Stimulated activated CD4-positive, alpha-beta T cell treated with anti-CD3 and anti-CD28 coated beads, Interleukin-12 subunit alpha, Interleukin-12 subunit beta, amount 100 ng/mL, for 4 hours (primary cell): Measurements from ENCODE around the gene AHCYL2.
A peak's percentile ranks its signal among the peaks of the same experiment; 100 is the strongest.
"Not testable (repeated sequence)": the region's sequence is repeated elsewhere in the genome, so short reads cannot be mapped to it uniquely, and the experiment has no call there.

Experiments used
- DNase-seq: peaks from one replicate; pipeline ENCODE4 v3.0.0-alpha.2; 2020

Gene AHCYL2

DNA sequence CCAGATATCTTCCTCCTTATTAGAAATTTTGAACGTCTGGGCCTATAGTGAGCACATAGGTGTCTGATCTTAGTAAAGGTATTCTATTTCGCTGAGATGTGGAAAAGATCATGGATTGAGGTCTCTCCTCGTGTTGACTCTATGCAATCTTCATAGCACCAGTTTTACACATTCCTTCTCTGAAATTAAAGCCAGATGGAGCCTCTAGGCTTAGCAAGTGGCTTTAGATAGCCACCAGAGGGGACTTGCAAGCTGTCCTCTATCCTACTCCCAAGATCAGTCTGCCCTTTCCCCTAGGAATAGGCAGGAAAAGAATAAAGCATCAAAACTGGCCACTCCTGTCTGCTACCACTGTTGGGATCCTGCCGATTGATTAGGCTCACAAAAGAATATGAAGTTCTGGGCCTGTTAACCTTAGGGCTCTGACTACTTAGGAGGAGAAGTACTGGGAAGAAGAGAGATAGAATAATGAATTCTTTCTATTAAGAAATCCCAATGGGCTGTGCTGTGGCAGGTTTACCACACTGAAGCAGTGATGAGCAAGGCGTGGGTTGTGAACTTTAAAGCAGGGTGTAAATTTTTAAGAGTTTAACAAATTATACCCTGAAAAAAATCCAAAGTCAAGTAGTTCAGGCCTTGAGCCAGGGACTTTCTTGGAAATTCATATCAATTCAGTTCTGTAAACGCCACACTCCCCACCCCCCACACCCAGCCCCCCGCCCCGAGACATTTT, 207.2 kb downstream of the AHCYL2 start:
- no peak for DNase-seq

GRCh38 chr7:129433847-129434674, 209.2 kb downstream of the AHCYL2 start, which contains the start of gene STRIP2:
Gene STRIP2 (plus strand): TSS chr7:129434432. CDS start chr7:129434473, 41 bp downstream.
- DNase-seq = peak; percentile 93

- DNase-seq = no peak
These were observed 210.0 kb downstream of the AHCYL2 start for GRCh38 chr7:129434675-129435318.

GRCh38 chr7:129435414-129435829, 210.6 kb downstream of the AHCYL2 start:
- DNase-seq = no peak

GRCh38 chr7:129436335-129436923, 211.6 kb downstream of the AHCYL2 start:
- DNase-seq = no peak

- DNase-seq = no peak
These were observed 212.4 kb downstream of the AHCYL2 start for GRCh38 chr7:129437190-129437589.

DNA sequence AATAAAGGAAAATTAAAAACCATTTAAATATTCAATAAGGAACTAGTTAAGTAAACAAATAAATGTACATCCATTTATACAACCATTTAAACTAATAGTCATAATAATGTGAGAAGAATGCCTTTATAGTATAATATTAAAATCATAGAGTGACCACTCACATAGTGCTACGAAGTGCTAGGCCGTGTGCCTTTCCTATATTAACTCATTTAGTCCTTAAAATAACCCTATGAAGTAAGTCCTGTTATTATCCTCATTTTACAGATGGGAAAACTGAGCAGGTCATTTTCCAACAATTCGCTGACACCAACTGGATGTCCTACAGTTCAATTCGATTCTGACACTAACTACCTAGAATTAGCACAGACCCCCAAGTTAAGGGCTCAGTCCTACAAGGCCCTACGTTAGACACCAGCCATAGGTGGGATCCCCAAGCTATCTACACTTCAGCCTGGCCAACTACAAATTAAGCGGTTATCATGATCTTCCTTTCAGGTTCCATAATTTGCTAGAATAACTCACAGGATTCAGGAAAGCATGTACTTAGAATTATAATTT, 213.5 kb downstream of the AHCYL2 start:
- DNase-seq = no peak

- peak; percentile 51 for DNase-seq
These were observed 214.2 kb downstream of the AHCYL2 start for GRCh38 chr7:129438839-129439651.

DNA sequence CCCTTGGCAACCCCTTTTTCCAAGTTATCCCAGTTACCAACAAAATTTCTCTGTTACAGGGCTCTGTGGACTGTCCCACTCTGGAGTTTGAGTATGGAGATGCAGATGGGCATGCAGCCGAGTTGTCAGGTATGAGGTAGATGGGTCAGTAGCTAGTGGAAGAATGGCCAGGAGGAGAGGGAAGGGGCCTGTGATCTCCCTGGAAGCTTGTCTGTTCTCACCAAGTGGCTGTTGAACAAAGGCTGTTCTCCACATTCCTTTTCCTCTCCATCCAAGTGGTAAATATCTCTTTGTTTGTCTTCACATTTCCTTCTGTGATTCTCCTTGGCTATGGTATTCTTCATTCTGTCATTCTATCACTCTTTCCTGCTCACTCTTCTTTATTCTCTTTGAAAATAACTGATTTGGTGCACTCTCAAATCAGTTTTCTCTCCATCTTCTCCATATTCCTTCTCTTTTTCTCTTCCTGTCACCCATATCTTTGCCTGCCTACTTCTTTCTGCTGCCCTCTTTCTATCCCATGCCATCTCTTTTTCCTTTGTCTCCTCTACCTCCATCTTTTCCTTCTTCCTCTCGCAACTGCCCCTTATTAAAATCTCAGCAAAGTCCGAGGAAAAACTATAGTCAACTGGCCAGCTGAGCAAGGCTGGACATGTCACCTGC, 215.3 kb downstream of the AHCYL2 start:
- DNase-seq = no peak

DNA sequence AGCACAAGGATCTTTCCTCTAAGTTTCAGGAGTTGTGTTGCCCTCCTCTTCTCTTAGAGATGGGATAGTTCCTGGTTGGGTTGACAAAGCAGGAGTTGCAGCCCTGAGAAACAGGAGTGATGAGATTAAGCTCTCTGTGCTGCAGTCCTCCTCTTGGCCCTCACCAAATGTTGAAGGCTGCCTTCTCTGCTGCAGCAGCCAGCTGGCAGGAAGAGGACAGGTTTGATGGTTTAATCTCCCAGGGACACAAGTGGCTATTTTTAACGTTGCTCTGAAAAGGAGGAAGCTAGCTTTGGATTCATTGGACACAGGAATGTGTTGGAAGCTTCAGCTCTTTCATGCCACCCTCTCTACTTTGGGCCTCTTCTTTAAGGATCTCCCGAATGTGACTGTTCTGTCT, 218.8 kb downstream of the AHCYL2 start:
- DNase-seq = no peak

GRCh38 chr7:129444776-129445175, 219.9 kb downstream of the AHCYL2 start:
- not testable (repeated sequence) for DNase-seq

DNA sequence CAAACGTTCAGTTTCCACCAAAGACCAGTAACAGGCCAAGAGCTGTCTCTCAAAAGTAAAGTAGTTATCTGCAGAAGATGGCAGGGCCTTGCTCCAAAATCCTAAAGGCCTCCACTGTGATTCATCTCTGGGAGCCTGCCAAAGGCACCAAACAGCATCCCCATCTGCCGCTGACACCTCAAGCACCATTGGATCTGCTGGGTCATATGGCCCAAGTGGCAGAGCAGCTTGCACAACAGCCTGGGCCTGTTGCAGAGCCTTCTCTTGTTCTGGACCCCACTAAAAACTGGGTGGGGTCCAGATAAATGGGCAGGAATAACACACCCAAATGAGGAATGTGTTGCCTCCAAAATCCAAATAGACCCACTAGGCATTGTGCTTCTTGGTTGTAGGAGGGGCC, 222.1 kb downstream of the AHCYL2 start:
- not testable (repeated sequence) for DNase-seq

- DNase-seq = not testable (repeated sequence)
These were observed 222.6 kb downstream of the AHCYL2 start for GRCh38 chr7:129447445-129447844.

DNA sequence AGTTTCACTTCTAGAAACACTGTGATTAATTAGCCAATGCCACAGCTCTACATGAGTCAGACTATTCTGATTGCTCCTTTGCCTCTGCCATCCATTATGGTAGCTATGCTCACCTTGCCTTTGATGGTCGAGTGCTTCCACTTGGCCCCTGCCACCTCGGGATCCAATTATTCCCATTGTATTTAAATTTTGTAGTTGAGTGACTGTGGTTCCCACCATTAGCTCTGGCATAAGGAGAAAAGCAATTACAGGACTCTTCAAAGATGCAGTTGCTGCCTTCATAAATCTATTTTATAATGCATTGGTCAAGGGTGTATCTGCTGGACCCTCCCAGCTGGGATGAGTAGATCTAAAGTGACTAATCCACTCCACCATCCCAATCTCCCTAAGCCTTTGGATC, 223.8 kb downstream of the AHCYL2 start:
- not testable (repeated sequence) for DNase-seq

- DNase-seq = no peak
These were observed 225.5 kb downstream of the AHCYL2 start for GRCh38 chr7:129450295-129450694.

GRCh38 chr7:129452589-129453231, 227.9 kb downstream of the AHCYL2 start:
- DNase-seq = no peak

GRCh38 chr7:129453510-129454248, 228.8 kb downstream of the AHCYL2 start:
- no peak for DNase-seq

DNA sequence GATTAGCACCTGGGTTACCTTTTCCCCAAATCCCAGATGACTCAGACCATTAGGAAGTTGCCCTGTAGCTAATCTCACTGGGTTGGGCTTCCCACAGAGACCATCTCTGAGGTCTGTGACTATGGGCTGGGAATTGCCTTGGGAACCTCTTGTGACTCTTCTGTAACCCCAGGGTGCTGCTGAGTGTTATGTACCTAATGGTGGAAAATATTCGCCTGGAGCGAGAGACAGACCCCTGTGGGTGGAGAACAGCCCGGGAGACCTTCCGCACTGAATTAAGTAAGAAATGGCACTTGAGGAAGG, 229.4 kb downstream of the AHCYL2 start:
- DNase-seq = no peak

GRCh38 chr7:129456421-129456820, 231.6 kb downstream of the AHCYL2 start:
- no peak for DNase-seq

DNA sequence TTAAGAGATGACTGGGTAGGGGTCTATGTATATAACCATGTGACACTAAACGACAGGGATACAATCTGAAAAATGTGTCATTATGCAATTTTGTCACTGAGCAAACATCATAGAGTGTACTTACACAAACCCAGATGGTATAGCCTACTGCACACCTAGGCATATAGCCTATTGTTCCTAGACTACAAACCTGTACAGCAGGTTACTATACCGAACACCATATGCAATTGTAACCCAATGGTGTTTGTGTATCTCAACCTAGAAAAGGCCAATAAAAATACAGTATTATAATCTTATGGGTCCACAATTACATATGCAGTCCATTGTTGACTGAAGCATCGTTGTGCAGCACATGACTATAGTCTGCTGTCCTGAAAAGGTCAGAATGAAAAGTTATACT, 232.3 kb downstream of the AHCYL2 start:
- DNase-seq = no peak
